Stimulated activated CD4-positive, alpha-beta T cell treated with anti-CD3 and anti-CD28 coated beads, Interleukin-2, amount 100 ng/mL, for 24 hours (primary cell): ENCODE results near the gene KLHL35.

Experiments used
- DNase-seq, 2 donors: peaks; one replicate each; pipeline ENCODE4 v3.0.0-alpha.2; 2020

Gene KLHL35

DNA sequence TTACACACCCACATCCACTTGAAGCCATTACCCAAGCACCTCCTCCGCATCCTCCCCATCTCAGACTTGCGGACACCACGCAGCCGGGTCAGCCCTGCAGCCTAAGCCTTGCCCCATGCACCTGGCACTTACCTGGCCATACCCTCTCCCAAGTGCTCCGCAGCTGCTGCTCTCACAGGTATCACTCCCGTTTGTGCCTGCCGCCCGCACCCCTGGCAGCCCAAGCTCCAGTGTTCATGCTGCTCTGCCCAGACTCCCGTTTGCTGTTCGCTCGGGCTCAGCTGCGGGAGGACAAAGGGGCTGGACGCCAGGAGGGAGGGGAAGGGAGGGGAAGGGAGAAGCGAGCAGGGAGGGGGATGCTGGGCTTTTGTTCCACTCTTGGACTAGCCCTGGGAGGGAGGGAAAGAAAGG, at the start of gene KLHL35:
KLHL35 (minus strand) TSS at position 293 of the 411 bp plus-strand sequence. CDS start 2,574 bp downstream, outside the sequence.
- no peak for DNase-seq

- no peak for DNase-seq
Measured at GRCh38 chr11:75481922-75482606, 49.1 kb upstream of the KLHL35 start.

DNA sequence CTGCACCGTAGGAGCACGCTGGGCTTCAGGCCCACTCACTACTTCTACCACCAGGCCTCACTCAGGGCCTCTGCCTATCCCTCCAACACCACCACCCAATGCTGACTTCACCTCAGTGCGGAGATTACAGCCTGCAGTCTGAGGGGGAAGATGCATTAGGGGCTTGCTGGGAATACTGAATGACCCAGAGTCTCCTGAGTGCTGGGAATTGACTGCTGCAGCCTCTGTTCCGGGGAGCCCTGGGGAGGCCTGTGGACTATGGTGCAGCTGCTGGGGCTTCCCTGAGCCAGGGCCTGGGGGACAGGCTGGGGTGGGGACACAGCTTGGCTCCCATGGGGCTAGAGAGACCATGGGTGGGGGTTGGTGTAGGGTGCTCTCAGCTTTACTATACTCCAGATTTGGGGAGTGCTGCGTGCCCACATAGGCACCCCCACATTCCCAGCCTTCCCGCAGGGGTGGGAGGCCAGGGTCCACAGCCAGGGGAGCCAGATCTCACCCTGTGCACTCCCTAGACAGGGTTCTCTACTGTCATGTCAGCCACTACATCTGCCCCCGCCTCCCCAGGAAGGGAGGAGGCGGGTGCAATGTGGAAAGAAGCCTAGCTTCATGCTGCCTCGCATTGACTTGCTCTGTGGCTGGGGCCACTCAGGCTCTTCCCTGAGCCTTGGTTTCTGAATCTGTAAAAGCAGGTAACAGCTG, 48.4 kb upstream of the KLHL35 start:
- no peak for DNase-seq

GRCh38 chr11:75480185-75481175, 47.5 kb upstream of the KLHL35 start:
- DNase-seq: no peak

GRCh38 chr11:75479597-75480145, 46.7 kb upstream of the KLHL35 start:
- DNase-seq: no peak

- no peak for DNase-seq
Measured at GRCh38 chr11:75478783-75479596, 46.0 kb upstream of the KLHL35 start.

DNA sequence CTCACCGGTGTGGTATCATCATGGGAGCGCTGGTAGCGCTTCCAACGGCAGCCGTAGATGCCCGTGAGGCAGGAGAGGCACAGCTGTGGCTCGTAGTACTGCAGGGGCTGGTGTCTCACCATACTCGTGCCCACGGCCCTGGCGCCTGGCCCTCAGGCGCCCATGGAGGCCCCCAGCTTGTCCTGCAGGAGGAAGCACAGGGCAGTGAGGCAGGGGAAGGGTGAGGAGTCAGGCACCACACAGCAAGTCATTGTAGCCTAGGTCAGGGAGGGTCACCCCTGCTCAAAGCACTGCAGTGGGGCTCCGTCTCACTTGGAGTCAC, 44.6 kb upstream of the KLHL35 start:
- DNase-seq: no peak

GRCh38 chr11:75476739-75477613, 44.0 kb upstream of the KLHL35 start:
- no peak for DNase-seq

- no peak for DNase-seq
Measured at GRCh38 chr11:75475767-75476650, 43.0 kb upstream of the KLHL35 start.

- DNase-seq: peak; percentile 58 to 71
Measured at GRCh38 chr11:75474878-75475766, 42.1 kb upstream of the KLHL35 start.

GRCh38 chr11:75474240-75474639, 41.2 kb upstream of the KLHL35 start:
- no peak for DNase-seq

DNA sequence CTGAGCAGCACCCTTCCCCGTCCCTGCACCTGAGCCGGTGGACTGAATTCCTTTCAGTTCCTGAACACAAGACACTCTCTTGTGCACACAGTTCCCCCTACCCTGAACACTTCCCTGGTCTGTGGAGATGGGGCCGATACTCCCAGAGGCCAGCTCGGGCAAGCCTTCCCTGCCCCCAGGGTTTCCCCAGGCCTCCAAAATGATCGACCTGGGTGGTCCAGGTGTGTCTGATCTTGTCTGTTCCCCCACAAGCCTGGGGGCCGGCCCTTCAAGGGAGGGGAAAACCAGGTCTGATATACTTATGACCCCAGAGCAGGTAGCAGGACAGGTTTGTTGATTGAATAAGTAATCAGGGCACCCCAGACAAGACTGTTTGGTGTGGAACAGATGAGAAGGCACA, 40.7 kb upstream of the KLHL35 start:
- no peak for DNase-seq

- no peak for DNase-seq
Measured at GRCh38 chr11:75472081-75472732, 39.2 kb upstream of the KLHL35 start.

- DNase-seq: no peak
Measured at GRCh38 chr11:75471176-75471973, 38.4 kb upstream of the KLHL35 start.

DNA sequence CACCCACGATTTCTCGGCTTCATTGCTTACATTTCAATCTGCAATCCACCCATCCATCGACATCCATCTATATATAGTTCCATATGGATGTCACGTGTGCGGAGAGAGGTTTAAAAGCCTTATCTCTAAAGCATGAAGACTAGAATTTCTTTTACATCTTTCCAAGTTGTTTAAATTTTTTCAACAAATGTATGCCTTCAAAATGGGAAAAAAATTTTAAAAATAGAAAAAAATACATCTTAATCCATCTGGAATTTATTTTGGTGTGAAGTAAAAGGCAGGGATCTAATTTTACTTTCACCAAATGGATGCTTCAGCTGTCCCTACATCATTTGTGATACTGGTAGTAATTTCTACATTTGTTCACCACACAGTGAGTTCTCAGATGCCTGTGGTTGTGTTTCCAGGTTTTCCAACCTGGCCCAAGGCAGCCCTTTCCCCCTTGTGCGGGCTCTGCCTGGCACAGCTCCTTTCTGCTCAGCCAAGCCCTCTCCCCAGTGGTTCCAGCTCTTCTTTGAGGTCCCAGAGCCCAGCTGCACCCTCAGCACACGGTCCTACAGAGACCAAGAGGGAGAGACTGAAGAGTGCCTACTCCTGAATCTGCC, 37.6 kb upstream of the KLHL35 start:
- no peak for DNase-seq

DNA sequence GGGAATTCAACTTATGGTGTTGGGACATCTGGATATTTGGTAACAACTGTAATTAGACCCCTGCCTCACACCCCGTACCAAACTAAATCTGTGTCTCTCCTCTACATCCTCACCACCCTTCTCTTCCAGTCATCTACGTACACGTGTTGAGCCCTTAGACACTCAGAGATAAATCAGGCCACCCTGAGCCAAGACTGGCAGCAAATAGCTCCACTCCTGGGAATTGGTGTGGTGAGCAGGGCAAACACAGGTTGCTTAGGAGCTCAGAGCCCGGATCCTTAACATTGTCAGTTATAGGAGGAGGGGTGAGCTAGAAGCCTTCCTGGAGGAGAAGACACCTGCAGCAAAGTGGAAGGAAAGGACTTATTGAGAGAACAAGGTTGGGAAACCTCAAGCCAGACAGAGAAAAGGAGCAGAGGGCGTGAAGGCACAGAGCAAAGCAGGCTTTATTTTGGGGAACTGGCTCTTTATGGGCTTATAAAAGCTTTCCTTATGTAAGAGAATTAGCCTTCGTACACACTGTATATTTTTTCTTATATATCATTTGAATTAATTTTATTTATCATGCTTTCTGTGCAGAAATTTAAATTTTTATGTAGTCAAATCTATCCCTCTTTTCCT, 36.9 kb upstream of the KLHL35 start:
- no peak for DNase-seq
